Limb (tissue), 2 donors: ENCODE data around the gene GRIA4.
A peak's percentile ranks its signal among the peaks of the same experiment; 100 is the strongest.
"Not testable (repeated sequence)": the region's sequence is repeated elsewhere in the genome, so short reads cannot be mapped to it uniquely, and the experiment has no call there.

Experiments
- DNase-seq, 2 donors: peaks; one replicate each; pipeline ENCODE4 v3.0.0-alpha.2; 2016; ENCODE audit errors: extremely low spot score in 2 of 2

Gene GRIA4

GRCh38 chr11:105991888-105992287 lies 382.0 kb downstream of the GRIA4 start:
- DNase-seq = no peak

GRCh38 chr11:106001304-106002012 lies 391.6 kb downstream of the GRIA4 start:
- no peak for DNase-seq

- DNase-seq = not testable (repeated sequence)
Measured at GRCh38 chr11:106003094-106003493, 393.2 kb downstream of the GRIA4 start.

- DNase-seq = no peak
Measured at GRCh38 chr11:106011481-106011880, 401.6 kb downstream of the GRIA4 start.

GRCh38 chr11:106012744-106013143 lies 402.9 kb downstream of the GRIA4 start:
- DNase-seq = no peak

GRCh38 chr11:106014035-106014434 lies 404.2 kb downstream of the GRIA4 start:
- no peak for DNase-seq

GRCh38 chr11:106014620-106015019 lies 404.7 kb downstream of the GRIA4 start:
- no peak for DNase-seq

GRCh38 chr11:106015066-106015465 lies 405.2 kb downstream of the GRIA4 start:
- DNase-seq = no peak

GRCh38 chr11:106017093-106017492 lies 407.2 kb downstream of the GRIA4 start:
- DNase-seq = no peak

GRCh38 chr11:106021181-106021966 lies 411.5 kb downstream of the GRIA4 start:
- DNase-seq = no peak

GRCh38 chr11:106021967-106022794 lies 412.3 kb downstream of the GRIA4 start, which contains the start of gene MSANTD4:
TSS of gene MSANTD4 (minus strand) at chr11:106022240. CDS start at chr11:106010917, 11,323 bp downstream.
- DNase-seq = peak; percentile 98 to 99

- no peak for DNase-seq
Measured at GRCh38 chr11:106022795-106023275, 413.0 kb downstream of the GRIA4 start.

GRCh38 chr11:106030609-106031008 lies 420.7 kb downstream of the GRIA4 start:
- no peak for DNase-seq

- DNase-seq = no peak
Measured at GRCh38 chr11:106031202-106031810, 421.4 kb downstream of the GRIA4 start.
